K562 (cell line): ENCODE data around the gene SUFU. TPM values are rescaled to one million over a fixed set of nuclear protein-coding genes. Genes with fewer than 3 reads are reported as not detected.

Experiments used
- ATAC-seq: fragments of 200-7000 bp; cut with Tn5 transposase; 3 replicates; pipeline ENCODE4 v1.9.1; 2020; ENCODE audit warnings: moderate library complexity
- BruUV-seq: library from RNA; stranded (reverse); fragments of 400-500 nt; replicated peaks from 2 replicates; lab custom pipeline; 2021; lab: Mats Ljungman, UMichigan
- CTCF ChIA-PET: fragments of 300-600 bp; formaldehyde crosslinking; extraction: SDS; loops from one replicate; lab custom pipeline; 2021; ENCODE audit warnings: low intra/inter-chr PET ratio; lab: Yijun Ruan, JAX
- POLR2A ChIA-PET: fragments of 300-600, 350-650 bp; sonication (Branson Sonifier 250); formaldehyde crosslinking; extraction: SDS; loops from one replicate; lab custom pipeline; 2021; ENCODE audit warnings: antibody characterized with exemption, inconsistent platforms; lab: Yijun Ruan, JAX
- DNase-seq, 4 experiments: peaks; one replicate each; pipeline versions ENCODE4 v3.0.0 to v3.0.0-alpha.2; 2011 to 2018; ENCODE audit warnings: low spot score in 3 of 4, mixed read lengths in 3 of 4; ENCODE audit errors: extremely low read depth in 1 of 4
- FAIRE-seq: peaks from 2 replicates; lab custom pipeline; 2011; peaks lifted over from hg19 to GRCh38; lab: Jason Lieb, UNC
- H2AFZ ChIP-seq: 2 replicates; pipeline ENCODE4 v1.6.0; 2011; ENCODE audit warnings: low read depth, low read length, control low read depth, inconsistent platforms
- H3K27ac ChIP-seq: fragments of 200-600 bp; 3 replicates; pipeline ENCODE4 v1.8.0; 2011; ENCODE audit warnings: low read depth, mild to moderate bottlenecking, control low read depth, inconsistent platforms, low read length, moderate library complexity, mixed read lengths; ENCODE audit errors: extremely low read depth
- H3K27me3 ChIP-seq, 2 experiments: fragments of 300-600 bp in 1 of 2; 2 replicates in 1 of 2; 3 replicates in 1 of 2; pipeline versions ENCODE4 v1.6.0 to v1.8.0; 2011; ENCODE audit warnings: inconsistent platforms in 2 of 2, low read length in 2 of 2, mild to moderate bottlenecking in 1 of 2, mixed read lengths in 1 of 2, moderate library complexity in 1 of 2; ENCODE audit not compliant: control insufficient read depth in 2 of 2, insufficient read depth in 2 of 2
- H3K36me3 ChIP-seq: fragments of 300-600 bp; 3 replicates; pipeline ENCODE4 v1.8.0; 2011; ENCODE audit warnings: mild to moderate bottlenecking, low read length, inconsistent platforms; ENCODE audit not compliant: control insufficient read depth, insufficient read depth
- H3K4me1 ChIP-seq, 2 experiments: fragments of 200-600 bp in 1 of 2; replicated peaks in 1 of 2; 2 replicates in 1 of 2; 3 replicates in 1 of 2; pipeline versions ENCODE4 v1.5.1 to v1.8.0; 2011; ENCODE audit warnings: inconsistent platforms in 2 of 2, low read length in 2 of 2, mild to moderate bottlenecking in 1 of 2, mixed read lengths in 1 of 2, moderate library complexity in 1 of 2; ENCODE audit not compliant: control insufficient read depth in 2 of 2, insufficient read depth in 2 of 2
- H3K4me2 ChIP-seq: 2 replicates; pipeline ENCODE4 v1.6.1; 2011; ENCODE audit warnings: low read length, control low read depth, inconsistent platforms, mixed read lengths; ENCODE audit not compliant: insufficient read depth
- H3K4me3 ChIP-seq: fragments of 200-600 bp; sonication (generic), shearing (Covaris generic); 2 replicates; pipeline ENCODE4 v1.5.1; 2016; ENCODE audit warnings: control low read depth, inconsistent platforms
- H3K79me2 ChIP-seq: fragments of 200-600 bp; 3 replicates; pipeline ENCODE4 v1.8.0; 2011; ENCODE audit warnings: low read length, inconsistent platforms; ENCODE audit not compliant: control insufficient read depth, insufficient read depth
- H3K9ac ChIP-seq, 2 experiments: 2 replicates each; pipeline versions ENCODE4 v1.6.0 to v1.6.1; 2011; ENCODE audit warnings: low read depth in 2 of 2, low read length in 2 of 2, control low read depth in 1 of 2, inconsistent platforms in 1 of 2, mild to moderate bottlenecking in 1 of 2, mixed read lengths in 1 of 2; ENCODE audit not compliant: insufficient read depth in 1 of 2
- H3K9me1 ChIP-seq: one replicate; pipeline ENCODE4 v1.6.0; 2011; ENCODE audit warnings: inconsistent platforms, mild to moderate bottlenecking, low read length, moderate library complexity; ENCODE audit not compliant: control insufficient read depth, insufficient read depth
- H3K9me3 ChIP-seq: replicated peaks from 2 replicates; pipeline ENCODE4 v1.5.1; 2011; ENCODE audit warnings: low read depth, low read length, inconsistent platforms; ENCODE audit not compliant: control insufficient read depth, insufficient read depth
- H4K20me1 ChIP-seq: replicated peaks from 2 replicates; pipeline ENCODE4 v1.6.1; 2011; ENCODE audit warnings: low read length, inconsistent platforms, mixed read lengths; ENCODE audit not compliant: control insufficient read depth, insufficient read depth
- EZH2 ChIP-seq: IDR thresholded peaks from 2 replicates; pipeline ENCODE4 v1.6.1; 2012; ENCODE audit warnings: low read depth, mild to moderate bottlenecking, inconsistent platforms, low read length, borderline replicate concordance
- NEUROD1 ChIP-seq: fragments of 150-350 bp; IDR thresholded peaks from 2 replicates; pipeline ENCODE4 v1.6.1; 2014; ENCODE audit warnings: borderline replicate concordance, low read length, low read depth; ENCODE audit not compliant: partially characterized antibody
- WGBS: fragments of 100-300 bp; shearing (Covaris generic); methylation state at CpG from one replicate; pipeline ENCODE4 v1.1.6; 2016; ENCODE audit warnings: low coverage, mixed read lengths; ENCODE audit not compliant: insufficient coverage; ENCODE audit errors: missing lambda C conversion rate; 5-methylcytosine and 5-hydroxymethylcytosine counted together
- in situ Hi-C: fragments of 300-500 bp; cut with MboI; formaldehyde crosslinking; loops from 4 replicates; pipeline ENCODE4 v1.15.0; 2018; ENCODE audit warnings: inconsistent platforms, mixed read lengths
- intact Hi-C: fragments of 100-400 bp; cut with micrococcal nuclease; formaldehyde crosslinking; loops from 2 replicates; pipeline ENCODE4 v1.14.2; 2022
- polyA plus RNA-seq, 8 experiments: library from polyadenylated mRNA; depleted of rRNA in 4 of 8; stranded (reverse) in 5 of 8; unstranded in 3 of 8; fragments of >200 nt; fragmentation: Nextera tagmentation in 2 of 8; fragmentation: Illumina TruSeq in 1 of 8; extraction: Ambion mirVana in 2 of 8; extraction: Trizol in 1 of 8; gene quantifications; 2 replicates each; pipeline versions ENCODE4 v1.2.1 to v1.2.3, GENCODE V29; 2011 to 2014; ENCODE audit warnings: inconsistent platforms in 1 of 8, missing spikeins in 1 of 8
- total RNA-seq, 7 experiments: library from RNA; depleted of rRNA in 6 of 7; stranded (reverse); fragments of >200 nt in 6 of 7; fragmentation: Illumina TruSeq in 2 of 7; extraction: Trizol in 2 of 7; gene quantifications; 2 replicates each; pipeline versions ENCODE4 v1.2.1 to v1.2.3, GENCODE V29; 2011 to 2021; ENCODE audit warnings: low replicate concordance in 1 of 7
- TF ChIP-seq, protein P1 (sequence below), 2 experiments: fragments of 450-650 bp in 1 of 2; sonication (generic) in 1 of 2; formaldehyde crosslinking in 1 of 2; IDR thresholded peaks in 1 of 2; conservative IDR thresholded peaks in 1 of 2; 2 replicates each; pipeline versions ENCODE4 v1.6.1 to v1.8.1; 2016 to 2023; ENCODE audit warnings: mild to moderate bottlenecking in 2 of 2, moderate library complexity in 2 of 2, inconsistent platforms in 1 of 2, missing genetic modification reagents in 1 of 2

SUFU gene
- total and polyA plus RNA-seq, 9 of the 15 experiments (the other 6 are each of a cell fraction or from before 2014, with no cell fraction given), result 0.59 to 6.3 (median 0.82) TPM

DNA sequence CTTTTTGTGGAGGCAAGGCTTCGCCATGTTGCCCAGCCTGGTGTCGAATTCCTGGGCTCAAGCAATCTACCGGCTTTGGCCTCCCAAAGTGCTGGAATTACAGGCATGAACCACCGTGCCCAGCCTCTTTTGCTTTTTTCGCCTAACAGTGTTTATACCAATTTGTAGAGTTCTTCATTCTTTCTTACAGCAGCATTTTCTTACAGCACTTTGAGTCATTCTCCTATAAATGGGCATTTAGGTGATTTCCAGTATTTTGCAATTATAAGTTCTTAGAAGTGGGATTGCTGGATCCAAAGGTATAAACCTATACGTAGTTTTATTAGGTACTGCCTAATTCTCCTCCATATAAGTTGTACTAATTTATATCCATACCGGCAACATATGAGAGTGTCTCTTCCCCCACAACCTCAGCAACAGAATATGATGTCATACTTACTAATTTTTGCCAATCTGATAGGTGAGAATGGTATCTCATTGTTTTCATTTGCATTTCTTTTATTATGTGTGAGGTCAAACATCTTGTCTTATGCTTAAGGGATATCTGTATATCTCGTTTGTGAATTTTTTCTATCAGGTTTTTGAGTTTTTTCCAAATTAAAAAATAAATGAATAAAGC lies 39.1 kb downstream of the SUFU start:
- no peak overlapping the region for H2AFZ ChIP-seq
- FAIRE-seq, result no peak
- no peaks in the 10 kb centered on the region for H3K27me3 ChIP-seq
- no peak overlapping the region for H3K9ac ChIP-seq
- ChIA-PET POLR2A (no interaction called here), CTCF (no interaction called here)
- 62% methylated on average over 7 of the region's 8 CpGs for WGBS
- no peaks in the 10 kb centered on the region for H3K36me3 ChIP-seq
- no peaks in the 10 kb centered on the region for H3K9me1 ChIP-seq
- TF ChIP-seq, protein P1, sequence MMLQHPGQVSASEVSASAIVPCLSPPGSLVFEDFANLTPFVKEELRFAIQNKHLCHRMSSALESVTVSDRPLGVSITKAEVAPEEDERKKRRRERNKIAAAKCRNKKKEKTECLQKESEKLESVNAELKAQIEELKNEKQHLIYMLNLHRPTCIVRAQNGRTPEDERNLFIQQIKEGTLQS (IDR thresholded peaks at IDR 0.05), result peak; percentile 32; the same call in 1 of the 2 replicates
- TF ChIP-seq, protein P1 (CRISPR knock-in tag; conservative IDR thresholded peaks at IDR 0.05), result no peak
- TF ChIP-seq NEUROD1 (no peak), EZH2 (no peak)
- H3K4me3 ChIP-seq, result no peak overlapping the region
- H3K79me2 ChIP-seq, result no peaks in the 10 kb centered on the region
- no peaks in the 10 kb centered on the region for H4K20me1 ChIP-seq
- H3K9me3 ChIP-seq, result no peaks in the 10 kb centered on the region
- intact Hi-C loops (no loop called here), in situ Hi-C loops (no loop called here)
- no peak for DNase-seq
- peaks cover 4 to 5% of the 10 kb centered on the region in 2 experiments; a peak in 3 of 5 replicates for H3K4me1 ChIP-seq
- no peak overlapping the region for H3K4me2 ChIP-seq
- H3K27ac ChIP-seq, result no peak overlapping the region
- BruUV-seq, result no TSS peak
- no peak for ATAC-seq
